ENCODE data around the gene BAZ1A.
A peak's percentile ranks its signal among the peaks of the same experiment; 100 is the strongest.

BAZ1A gene

GRCh38 chr14:34721129-34721528, 154.0 kb downstream of the BAZ1A start:
- no peak for DNase-seq (ENCODE audit: low read depth in 2 of 2)

- DNase-seq (ENCODE audit: low read depth in 2 of 2) = no peak
Observed at GRCh38 chr14:34718750-34719304, 156.3 kb downstream of the BAZ1A start.

- DNase-seq (ENCODE audit: low read depth in 2 of 2) = no peak
Observed at GRCh38 chr14:34715127-34715863, 159.9 kb downstream of the BAZ1A start.

GRCh38 chr14:34714320-34715126, 160.6 kb downstream of the BAZ1A start, which contains the start of gene CFL2:
CFL2 (minus strand) TSS chr14:34714593; CDS start chr14:34714540, 53 bp downstream.
- DNase-seq (ENCODE audit: low read depth in 2 of 2) = peak; percentile 49 to 70

- peak in 1 of 2 donors; percentile 25 for DNase-seq (ENCODE audit: low read depth in 2 of 2)
Observed at GRCh38 chr14:34713681-34714319, 161.4 kb downstream of the BAZ1A start.

GRCh38 chr14:34713122-34713680, 162.0 kb downstream of the BAZ1A start:
- no peak for DNase-seq (ENCODE audit: low read depth in 2 of 2)

GRCh38 chr14:34711796-34712712, 163.1 kb downstream of the BAZ1A start:
- DNase-seq (ENCODE audit: low read depth in 2 of 2) = no peak

GRCh38 chr14:34711169-34711568, 164.0 kb downstream of the BAZ1A start:
- DNase-seq (ENCODE audit: low read depth in 2 of 2) = no peak

- DNase-seq (ENCODE audit: low read depth in 2 of 2) = no peak
Observed at GRCh38 chr14:34710744-34711143, 164.4 kb downstream of the BAZ1A start.

- no peak for DNase-seq (ENCODE audit: low read depth in 2 of 2)
Observed at GRCh38 chr14:34710006-34710405, 165.2 kb downstream of the BAZ1A start.

GRCh38 chr14:34707722-34708121, 167.4 kb downstream of the BAZ1A start:
- DNase-seq (ENCODE audit: low read depth in 2 of 2) = no peak

All from stimulated activated CD8-positive, alpha-beta memory T cell treated with anti-CD3 and anti-CD28 coated beads, Interleukin-2, amount 100 ng/mL, for 48 hours (primary cell).